ENCODE data around the gene SZRD1.

Gene SZRD1

GRCh38 chr1:16405441-16405840 lies 38.4 kb downstream of the SZRD1 start:
- Histone ChIP-seq H3F3A (ENCODE audit: insufficient read depth, low read length) (no peaks in the 10 kb centered on the region), H3K9me3 (replicated peaks; ENCODE audit: insufficient read depth, low read length) (no peaks in the 10 kb centered on the region), H3K27ac (ENCODE audit: low read length) (no peak overlapping the region), H3K9ac (ENCODE audit: low read length) (no peak overlapping the region), H3K79me2 (ENCODE audit: low read length) (no peaks in the 10 kb centered on the region), H3K9me2 (replicated peaks; ENCODE audit: insufficient read depth, low read length) (no peaks in the 10 kb centered on the region), H3K36me3 (replicated peaks; ENCODE audit: insufficient read depth, low read length) (no peaks in the 10 kb centered on the region), H4K20me1 (ENCODE audit: insufficient read depth, low read length) (no peaks in the 10 kb centered on the region), H3K4me2 (ENCODE audit: low read depth, low read length) (no peak overlapping the region), H3K27me3 (replicated peaks; ENCODE audit: insufficient read depth, low read length) (peaks cover 11% of the 10 kb centered on the region), H2AFZ (ENCODE audit: low read length) (no peak overlapping the region), H3K4me1 (ENCODE audit: low read length) (no peaks in the 10 kb centered on the region), H3K4me3 (ENCODE audit: low read length) (no peak overlapping the region)
- TF ChIP-seq CTCF (IDR thresholded peaks at IDR 0.05; ENCODE audit: low read length), result no peak
- TF ChIP-seq EZH2phosphoT487 (IDR thresholded peaks at IDR 0.05; ENCODE audit: low read length), result no peak
- no peak for TF ChIP-seq EZH2 (optimal IDR thresholded peaks at IDR 0.05; ENCODE audit: low read depth, low read length)
- DNase-seq, result no peak

- Histone ChIP-seq H3K27ac (ENCODE audit: low read length) (no peak overlapping the region), H3K9ac (ENCODE audit: low read length) (no peak overlapping the region), H3K27me3 (replicated peaks; ENCODE audit: insufficient read depth, low read length) (peaks cover 14% of the 10 kb centered on the region), H3K9me2 (replicated peaks; ENCODE audit: insufficient read depth, low read length) (no peaks in the 10 kb centered on the region), H3K4me3 (ENCODE audit: low read length) (no peak overlapping the region), H3F3A (ENCODE audit: insufficient read depth, low read length) (no peaks in the 10 kb centered on the region), H4K20me1 (ENCODE audit: insufficient read depth, low read length) (no peaks in the 10 kb centered on the region), H3K4me1 (ENCODE audit: low read length) (no peaks in the 10 kb centered on the region), H3K79me2 (ENCODE audit: low read length) (no peaks in the 10 kb centered on the region), H3K4me2 (ENCODE audit: low read depth, low read length) (no peak overlapping the region), H3K36me3 (replicated peaks; ENCODE audit: insufficient read depth, low read length) (no peaks in the 10 kb centered on the region), H2AFZ (ENCODE audit: low read length) (no peak overlapping the region), H3K9me3 (replicated peaks; ENCODE audit: insufficient read depth, low read length) (no peaks in the 10 kb centered on the region)
- no peak for TF ChIP-seq CTCF (IDR thresholded peaks at IDR 0.05; ENCODE audit: low read length)
- TF ChIP-seq EZH2phosphoT487 (IDR thresholded peaks at IDR 0.05; ENCODE audit: low read length), result no peak
- TF ChIP-seq EZH2 (optimal IDR thresholded peaks at IDR 0.05; ENCODE audit: low read depth, low read length), result no peak
- no peak for DNase-seq
Measured at GRCh38 chr1:16406868-16407267, 39.8 kb downstream of the SZRD1 start.

- TF ChIP-seq EZH2phosphoT487 (IDR thresholded peaks at IDR 0.05; ENCODE audit: low read length) (no peak), EZH2 (optimal IDR thresholded peaks at IDR 0.05; ENCODE audit: low read depth, low read length) (no peak), CTCF (IDR thresholded peaks at IDR 0.05; ENCODE audit: low read length) (no peak)
- Histone ChIP-seq H3K27ac (ENCODE audit: low read length) (no peak overlapping the region), H4K20me1 (ENCODE audit: insufficient read depth, low read length) (no peaks in the 10 kb centered on the region), H3K79me2 (ENCODE audit: low read length) (no peaks in the 10 kb centered on the region), H3K27me3 (replicated peaks; ENCODE audit: insufficient read depth, low read length) (peaks cover 23% of the 10 kb centered on the region), H3K4me1 (ENCODE audit: low read length) (no peaks in the 10 kb centered on the region), H2AFZ (ENCODE audit: low read length) (no peak overlapping the region), H3K4me3 (ENCODE audit: low read length) (no peak overlapping the region), H3K9me2 (replicated peaks; ENCODE audit: insufficient read depth, low read length) (no peaks in the 10 kb centered on the region), H3K4me2 (ENCODE audit: low read depth, low read length) (no peak overlapping the region), H3K9ac (ENCODE audit: low read length) (no peak overlapping the region), H3K9me3 (replicated peaks; ENCODE audit: insufficient read depth, low read length) (no peaks in the 10 kb centered on the region), H3K36me3 (replicated peaks; ENCODE audit: insufficient read depth, low read length) (no peaks in the 10 kb centered on the region), H3F3A (ENCODE audit: insufficient read depth, low read length) (no peaks in the 10 kb centered on the region)
- no peak for DNase-seq
Measured at GRCh38 chr1:16409536-16410152, 42.6 kb downstream of the SZRD1 start.

All from MM.1S (cell line).